MM.1S (cell line): Measurements from ENCODE around the gene UBE3A.

Experiments
- CTCF ChIP-seq: fragments of 300-600 bp; sonication (generic); IDR thresholded peaks from 2 replicates; pipeline ENCODE4 v1.5.1; 2016; ENCODE audit warnings: antibody characterized with exemption, low read length, mixed read lengths
- EZH2phosphoT487 ChIP-seq: fragments of 300-600 bp; sonication (generic); IDR thresholded peaks from 2 replicates; pipeline ENCODE4 v1.6.1; 2018; ENCODE audit warnings: antibody characterized with exemption, low read length

- TF ChIP-seq CTCF: no peak
- TF ChIP-seq EZH2phosphoT487: no peak
These were observed 109.1 kb downstream of the UBE3A start for GRCh38 chr15:25329696-25330095.
